Spleen (tissue), 11 donors: ENCODE results near the gene GATA6. TPM values are rescaled to one million over a fixed set of nuclear protein-coding genes. Genes with fewer than 3 reads are reported as not detected.

Experiments used
- DNase-seq: peaks from one replicate; pipeline ENCODE4 v3.0.0-alpha.2; 2020
- H3K27ac ChIP-seq, 8 donors: fragments of 200-600 bp; sonication (generic) in 7 of 8; 1 replicate in 4 of 8; 2 replicates in 4 of 8; pipeline versions ENCODE4 v1.5.0 to v1.8.0; 2016 to 2021; ENCODE audit warnings: inconsistent platforms in 4 of 8, mild to moderate bottlenecking in 4 of 8, moderate library complexity in 1 of 8
- H3K27me3 ChIP-seq, 7 donors: fragments of 200-600 bp; sonication (generic) in 6 of 7; replicated peaks in 1 of 7; 1 replicate in 4 of 7; 2 replicates in 3 of 7; pipeline versions ENCODE4 v1.5.0 to v1.8.0; 2016 to 2021; ENCODE audit warnings: inconsistent platforms in 3 of 7, mild to moderate bottlenecking in 1 of 7
- H3K36me3 ChIP-seq, 6 donors: fragments of 200-600 bp; sonication (generic) in 5 of 6; 1 replicate in 4 of 6; 2 replicates in 2 of 6; pipeline versions ENCODE4 v1.5.0 to v1.8.0; 2016 to 2021; ENCODE audit warnings: inconsistent platforms in 2 of 6
- H3K4me1 ChIP-seq, 6 donors: fragments of 200-600 bp; sonication (generic) in 5 of 6; 1 replicate in 3 of 6; 2 replicates in 3 of 6; pipeline versions ENCODE4 v1.5.0 to v1.8.0; 2016 to 2021; ENCODE audit warnings: inconsistent platforms in 3 of 6
- H3K4me3 ChIP-seq, 8 donors: fragments of 200-600 bp; sonication (generic) in 7 of 8; 1 replicate in 4 of 8; 2 replicates in 4 of 8; pipeline versions ENCODE4 v1.5.0 to v1.8.0; 2016 to 2021; ENCODE audit warnings: inconsistent platforms in 4 of 8, mild to moderate bottlenecking in 4 of 8, moderate library complexity in 2 of 8
- H3K9me3 ChIP-seq, 8 donors: fragments of 200-600 bp; sonication (generic) in 7 of 8; 1 replicate in 4 of 8; 2 replicates in 4 of 8; pipeline versions ENCODE4 v1.5.0 to v1.8.0; 2016 to 2021; ENCODE audit warnings: inconsistent platforms in 4 of 8
- CTCF ChIP-seq, 11 experiments: fragments of 200-600 bp in 7 of 11; fragments of 450-650 bp in 4 of 11; sonication (generic) in 4 of 11; IDR thresholded peaks in 8 of 11; conservative IDR thresholded peaks in 3 of 11; 1 replicate in 7 of 11; 2 replicates in 4 of 11; pipeline versions ENCODE4 v1.4.0 to v1.8.0; 2016 to 2021; ENCODE audit warnings: antibody characterized with exemption in 11 of 11, inconsistent platforms in 4 of 11, mild to moderate bottlenecking in 1 of 11
- POLR2A ChIP-seq, 3 donors: fragments of 450-650 bp; IDR thresholded peaks; one replicate each; pipeline ENCODE4 v1.5.1; 2017; ENCODE audit warnings: antibody characterized with exemption in 3 of 3, mild to moderate bottlenecking in 1 of 3
- POLR2AphosphoS5 ChIP-seq, 3 donors: sonication (generic); formaldehyde crosslinking; IDR thresholded peaks; one replicate each; pipeline ENCODE4 v1.5.1; 2017; ENCODE audit warnings: antibody characterized with exemption in 3 of 3
- WGBS, 5 donors: extraction: QIAGEN DNeasy Blood & Tissue Kit in 3 of 5; methylation state at CpG; one replicate each; pipeline versions ENCODE4 v1.1.5 to v1.1.7; 2013 to 2018; 5-methylcytosine and 5-hydroxymethylcytosine counted together
- intact Hi-C: fragments of 100-400 bp; cut with DNase I; formaldehyde crosslinking; loops from one replicate; pipeline ENCODE4 v1.15.0; 2023; ENCODE audit warnings: low total_unique reads
- polyA plus RNA-seq, 3 donors: library from polyadenylated mRNA; stranded (reverse); fragments of 200-250 nt; gene quantifications; one replicate each; pipeline ENCODE4 v1.2.1, GENCODE V29; 2013
- total RNA-seq, 7 donors: library from RNA; depleted of rRNA in 3 of 7; stranded (reverse); fragments of >200 nt in 3 of 7; fragmentation: NEBNext Ultra II Directional in 4 of 7; extraction: Animal tissue kit (Norgen Biotek cat#: 25700) in 4 of 7; gene quantifications; one replicate each; pipeline versions ENCODE4 v1.1.0 to v1.2.1, GENCODE V29; 2016 to 2021
- donor health status: healthy with polysubstance abuse.
- donor health status: DM: no; HTN: no; CAD: no; lungs with moderate emphysema.
- donor health status: DM: no; HTN: no; CAD: no.
- donor health status: Bipolar disorder and iron deficiency.
- donor health status: healthy.
- donor health status: DM: no; HTN: no; CAD: no.
- donor health status: DM: yes; HTN: yes; CAD: no.

The GATA6 gene
- total and polyA plus RNA-seq, 10 donors = 4.2 to 65.3 (median 34.8) TPM

- Histone ChIP-seq H3K4me3 (no peak overlapping the region), H3K27ac (no peak overlapping the region), H3K9me3 (no peaks in the 10 kb centered on the region), H3K27me3 (peaks cover 0 to 39% (median 0%) of the 10 kb centered on the region in 7 donors), H3K4me1 (no peaks in the 10 kb centered on the region), H3K36me3 (no peaks in the 10 kb centered on the region)
- intact Hi-C loops = no loop called here
- DNase-seq = no peak
- 71 to 85% (median 72%) methylated on average over 3 of the region's 3 CpGs for WGBS, 5 donors
- no peak for TF ChIP-seq POLR2A (IDR thresholded peaks at IDR 0.05)
- TF ChIP-seq POLR2AphosphoS5 (IDR thresholded peaks at IDR 0.05) = no peak
- TF ChIP-seq CTCF (IDR thresholded peaks at IDR 0.05 in 8 of 11, conservative IDR thresholded peaks at IDR 0.05 in 3 of 11) = no peak
These were observed 16.0 kb upstream of the GATA6 start for GRCh38 chr18:22153428-22153827.

GRCh38 chr18:22155584-22155983, 13.8 kb upstream of the GATA6 start:
- no peak overlapping the region for H3K4me3 ChIP-seq
- H3K9me3 ChIP-seq = no peaks in the 10 kb centered on the region
- H3K4me1 ChIP-seq = no peaks in the 10 kb centered on the region
- peaks cover 0 to 47% (median 0%) of the 10 kb centered on the region in 7 donors for H3K27me3 ChIP-seq
- intact Hi-C loops = no loop called here
- DNase-seq = no peak
- TF ChIP-seq CTCF (IDR thresholded peaks at IDR 0.05 in 8 of 11, conservative IDR thresholded peaks at IDR 0.05 in 3 of 11) = no peak
- TF ChIP-seq POLR2AphosphoS5 (IDR thresholded peaks at IDR 0.05) = no peak
- no peak for TF ChIP-seq POLR2A (IDR thresholded peaks at IDR 0.05)
- no peak overlapping the region for H3K27ac ChIP-seq
- no peaks in the 10 kb centered on the region for H3K36me3 ChIP-seq
- 69 to 88% (median 79%) methylated on average over 2 of the region's 2 CpGs for WGBS, 5 donors

GRCh38 chr18:22159014-22159413, 10.4 kb upstream of the GATA6 start:
- peaks cover 0 to 57% (median 10%) of the 10 kb centered on the region in 7 donors for H3K27me3 ChIP-seq
- H3K4me1 ChIP-seq = no peaks in the 10 kb centered on the region
- TF ChIP-seq POLR2A (IDR thresholded peaks at IDR 0.05) (no peak), POLR2AphosphoS5 (IDR thresholded peaks at IDR 0.05) (no peak), CTCF (IDR thresholded peaks at IDR 0.05 in 8 of 11, conservative IDR thresholded peaks at IDR 0.05 in 3 of 11) (no peak)
- DNase-seq = no peak
- no peak overlapping the region for H3K27ac ChIP-seq
- no peaks in the 10 kb centered on the region for H3K36me3 ChIP-seq
- H3K4me3 ChIP-seq = no peak overlapping the region
- intact Hi-C loops = no loop called here
- WGBS, 5 donors = 63 to 74% (median 73%) methylated on average over 2 of the region's 2 CpGs
- no peaks in the 10 kb centered on the region for H3K9me3 ChIP-seq

- Histone ChIP-seq H3K4me1 (peaks cover 0 to 16% (median 3%) of the 10 kb centered on the region in 6 donors), H3K9me3 (no peaks in the 10 kb centered on the region), H3K36me3 (no peaks in the 10 kb centered on the region), H3K27ac (peak overlapping the region in 1 of 8 donors; percentile 13), H3K27me3 (peaks cover 5 to 69% (median 30%) of the 10 kb centered on the region in 7 donors), H3K4me3 (no peak overlapping the region)
- WGBS, 5 donors = 60 to 72% (median 65%) methylated on average over 5 of the region's 5 CpGs
- TF ChIP-seq POLR2AphosphoS5 (IDR thresholded peaks at IDR 0.05) = no peak
- no peak for DNase-seq
- intact Hi-C loops = loop anchor here (5.0 to 10.0 kb wide), 2 partner anchors 44 to 136 kb away; no protein-coding TSS in a partner anchor
These were observed 8.3 kb upstream of the GATA6 start for GRCh38 chr18:22161090-22161489.
